SK-N-SH (cell line): ENCODE measurements around the gene SH3GL2. TPM values are rescaled to one million over a fixed set of nuclear protein-coding genes. Genes with fewer than 3 reads are reported as not detected.

Experiments used
- CTCF ChIA-PET: fragments of 300-600, 350-600 bp; formaldehyde crosslinking; extraction: SDS; loops from one replicate; lab custom pipeline; 2021; lab: Yijun Ruan, JAX
- POLR2A ChIA-PET: fragments of 350-600 bp; sonication (Branson Sonifier 250); formaldehyde crosslinking; extraction: SDS; loops from one replicate; lab custom pipeline; 2020; ENCODE audit warnings: antibody characterized with exemption, inconsistent platforms; lab: Yijun Ruan, JAX
- DNase-seq: peaks from one replicate; pipeline ENCODE4 v3.0.0; 2012
- H2AFZ ChIP-seq: fragments of 200-600 bp; sonication (generic); 2 replicates; pipeline ENCODE4 v1.8.1; 2016; ENCODE audit warnings: antibody characterized with exemption, mild to moderate bottlenecking, low read depth
- H3F3A ChIP-seq: fragments of 200-600 bp; sonication (generic); replicated peaks from 2 replicates; pipeline ENCODE3; 2016; ENCODE audit warnings: antibody characterized with exemption, mild to moderate bottlenecking; ENCODE audit not compliant: insufficient read depth
- H3K27ac ChIP-seq, 2 experiments: fragments of 200-500 bp in 1 of 2; fragments of 200-600 bp in 1 of 2; sonication (Bioruptor generic) in 1 of 2; sonication (generic), shearing (Covaris generic) in 1 of 2; 2 replicates each; pipeline versions ENCODE4 v1.5.1 to v1.6.1; 2014 to 2016; ENCODE audit warnings: low read depth in 2 of 2, inconsistent platforms in 1 of 2, low read length in 1 of 2, mild to moderate bottlenecking in 1 of 2, mixed read lengths in 1 of 2
- H3K27me3 ChIP-seq: fragments of 200-600 bp; sonication (generic), shearing (Covaris generic); 2 replicates; pipeline ENCODE4 v1.6.1; 2016; ENCODE audit warnings: mixed run types; ENCODE audit not compliant: insufficient read depth
- H3K36me3 ChIP-seq, 2 experiments: fragments of 200-500 bp in 1 of 2; fragments of 200-600 bp in 1 of 2; sonication (Bioruptor generic) in 1 of 2; sonication (generic) in 1 of 2; replicated peaks in 1 of 2; 2 replicates each; pipeline versions ENCODE3 to v1.5.1; 2014 to 2016; ENCODE audit warnings: low read length in 1 of 2, mild to moderate bottlenecking in 1 of 2; ENCODE audit not compliant: insufficient read depth in 2 of 2, control insufficient read depth in 1 of 2
- H3K4me1 ChIP-seq, 2 experiments: fragments of 200-500 bp in 1 of 2; fragments of 200-600 bp in 1 of 2; sonication (Bioruptor generic) in 1 of 2; sonication (generic), shearing (Covaris generic) in 1 of 2; 2 replicates each; pipeline versions ENCODE4 v1.5.1 to v1.6.1; 2014 to 2016; ENCODE audit warnings: low read depth in 1 of 2, low read length in 1 of 2, mixed run types in 1 of 2; ENCODE audit not compliant: insufficient read depth in 2 of 2, control insufficient read depth in 1 of 2
- H3K4me2 ChIP-seq: fragments of 200-600 bp; sonication (generic), shearing (Covaris generic); 2 replicates; pipeline ENCODE4 v1.6.1; 2017; ENCODE audit warnings: mixed run types
- H3K4me3 ChIP-seq, 2 experiments: fragments of 200-500 bp in 1 of 2; fragments of 200-600 bp in 1 of 2; sonication (Bioruptor generic) in 1 of 2; sonication (generic), shearing (Covaris generic) in 1 of 2; 2 replicates each; pipeline versions ENCODE4 v1.5.1 to v1.8.1; 2014 to 2016; ENCODE audit warnings: low read depth in 2 of 2, inconsistent platforms in 1 of 2, low read length in 1 of 2, mild to moderate bottlenecking in 1 of 2, mixed read lengths in 1 of 2, moderate library complexity in 1 of 2
- H3K79me2 ChIP-seq: fragments of 200-600 bp; sonication (generic); 2 replicates; pipeline ENCODE4 v1.8.1; 2017; ENCODE audit warnings: mild to moderate bottlenecking; ENCODE audit not compliant: insufficient read depth
- H3K9ac ChIP-seq: fragments of 200-600 bp; sonication (generic); 2 replicates; pipeline ENCODE4 v1.6.1; 2017; ENCODE audit warnings: mixed run types
- H3K9me2 ChIP-seq: fragments of 200-600 bp; sonication (generic); 2 replicates; pipeline ENCODE4 v1.6.1; 2017; ENCODE audit warnings: mixed run types
- H3K9me3 ChIP-seq: fragments of 200-600 bp; sonication (generic); 2 replicates; pipeline ENCODE4 v1.6.1; 2017; ENCODE audit warnings: mixed run types, mild to moderate bottlenecking, moderate library complexity
- H4K20me1 ChIP-seq: fragments of 200-600 bp; sonication (generic); 2 replicates; pipeline ENCODE4 v1.6.1; 2017; ENCODE audit warnings: mild to moderate bottlenecking, mixed run types; ENCODE audit not compliant: insufficient read depth
- EP300 ChIP-seq, 2 experiments: IDR thresholded peaks; 2 replicates each; pipeline versions ENCODE4 v1.4.0 to v1.6.1; 2012; ENCODE audit warnings: borderline replicate concordance in 1 of 2, low read depth in 1 of 2, low read length in 1 of 2
- FOSL2 ChIP-seq: IDR thresholded peaks from 2 replicates; pipeline ENCODE4 v1.4.0; 2012; ENCODE audit warnings: low read depth, mild to moderate bottlenecking, moderate library complexity, borderline replicate concordance
- GABPA ChIP-seq: IDR thresholded peaks from 2 replicates; pipeline ENCODE4 v1.4.0; 2012; ENCODE audit warnings: low read depth, mild to moderate bottlenecking
- GATA2 ChIP-seq: sonication (generic); formaldehyde crosslinking; IDR thresholded peaks from 2 replicates; pipeline ENCODE4 v1.5.0; 2020; ENCODE audit warnings: mild to moderate bottlenecking, missing genetic modification reagents
- JUND ChIP-seq: IDR thresholded peaks from 2 replicates; pipeline ENCODE4 v1.4.0; 2012
- MEF2A ChIP-seq: IDR thresholded peaks from 2 replicates; pipeline ENCODE4 v1.4.0; 2012; ENCODE audit warnings: low read depth, borderline replicate concordance
- MXI1 ChIP-seq: IDR thresholded peaks from 2 replicates; pipeline ENCODE4 v1.6.1; 2012; ENCODE audit warnings: mild to moderate bottlenecking, low read depth, low read length, improper control_type of control experiment
- NFIC ChIP-seq: IDR thresholded peaks from 2 replicates; pipeline ENCODE4 v1.4.0; 2012; ENCODE audit warnings: borderline replicate concordance
- NRF1 ChIP-seq: IDR thresholded peaks from 2 replicates; pipeline ENCODE4 v1.6.1; 2012; ENCODE audit warnings: low read depth, mild to moderate bottlenecking, low read length
- PBX3 ChIP-seq: IDR thresholded peaks from 2 replicates; pipeline ENCODE4; 2012
- POLR2AphosphoS5 ChIP-seq: IDR thresholded peaks from 2 replicates; pipeline ENCODE4 v1.6.1; 2012; ENCODE audit warnings: low read depth, low read length
- RAD21 ChIP-seq: IDR thresholded peaks from 2 replicates; pipeline ENCODE4 v1.6.1; 2012; ENCODE audit warnings: mild to moderate bottlenecking, low read length
- RCOR1 ChIP-seq: fragments of 150-350 bp; IDR thresholded peaks from 2 replicates; pipeline ENCODE4 v1.6.1; 2017; ENCODE audit warnings: antibody characterized with exemption, low read length
- REST ChIP-seq: IDR thresholded peaks from 2 replicates; pipeline ENCODE4 v1.6.1; 2012; ENCODE audit warnings: mild to moderate bottlenecking, low read depth, low read length, moderate library complexity
- RFX5 ChIP-seq: IDR thresholded peaks from 2 replicates; pipeline ENCODE4 v1.6.1; 2012; ENCODE audit warnings: mild to moderate bottlenecking, improper control_type of control experiment, low read length
- RXRA ChIP-seq: IDR thresholded peaks from 2 replicates; pipeline ENCODE4 v1.4.0; 2012; ENCODE audit warnings: low read depth, mild to moderate bottlenecking, borderline replicate concordance
- SIN3A ChIP-seq: IDR thresholded peaks from 2 replicates; pipeline ENCODE4 v1.6.1; 2012; ENCODE audit warnings: low read depth, mild to moderate bottlenecking, low read length, moderate library complexity, borderline replicate concordance
- TAF1 ChIP-seq: IDR thresholded peaks from 2 replicates; pipeline ENCODE4 v1.6.1; 2012; ENCODE audit warnings: low read depth, mild to moderate bottlenecking, low read length, moderate library complexity, borderline replicate concordance
- TCF12 ChIP-seq: IDR thresholded peaks from 2 replicates; pipeline ENCODE4 v1.4.0; 2012
- TEAD4 ChIP-seq: IDR thresholded peaks from 2 replicates; pipeline ENCODE4 v1.4.0; 2012; ENCODE audit warnings: mild to moderate bottlenecking, borderline replicate concordance; ENCODE audit not compliant: insufficient read depth
- USF2 ChIP-seq: fragments of 150-350 bp; IDR thresholded peaks from 2 replicates; pipeline ENCODE4 v1.6.1; 2017; ENCODE audit warnings: antibody characterized with exemption, low read length, low read depth, borderline replicate concordance
- YY1 ChIP-seq: IDR thresholded peaks from 2 replicates; pipeline ENCODE4 v1.4.0; 2012; ENCODE audit warnings: low read depth, mild to moderate bottlenecking
- WGBS: methylation state at CpG from one replicate; pipeline ENCODE4 v1.1.6; 2017; ENCODE audit warnings: low lambda C conversion rate; 5-methylcytosine and 5-hydroxymethylcytosine counted together
- polyA plus RNA-seq, 3 experiments: library from polyadenylated mRNA; depleted of rRNA; stranded (reverse); fragments of >200 nt; gene quantifications; 2 replicates each; pipeline ENCODE4 v1.2.3, GENCODE V29; 2012

SH3GL2 gene
- polyA plus RNA-seq, 1 of the 3 experiments (the other 2 are of a cell fraction) = 0.05 TPM

DNA sequence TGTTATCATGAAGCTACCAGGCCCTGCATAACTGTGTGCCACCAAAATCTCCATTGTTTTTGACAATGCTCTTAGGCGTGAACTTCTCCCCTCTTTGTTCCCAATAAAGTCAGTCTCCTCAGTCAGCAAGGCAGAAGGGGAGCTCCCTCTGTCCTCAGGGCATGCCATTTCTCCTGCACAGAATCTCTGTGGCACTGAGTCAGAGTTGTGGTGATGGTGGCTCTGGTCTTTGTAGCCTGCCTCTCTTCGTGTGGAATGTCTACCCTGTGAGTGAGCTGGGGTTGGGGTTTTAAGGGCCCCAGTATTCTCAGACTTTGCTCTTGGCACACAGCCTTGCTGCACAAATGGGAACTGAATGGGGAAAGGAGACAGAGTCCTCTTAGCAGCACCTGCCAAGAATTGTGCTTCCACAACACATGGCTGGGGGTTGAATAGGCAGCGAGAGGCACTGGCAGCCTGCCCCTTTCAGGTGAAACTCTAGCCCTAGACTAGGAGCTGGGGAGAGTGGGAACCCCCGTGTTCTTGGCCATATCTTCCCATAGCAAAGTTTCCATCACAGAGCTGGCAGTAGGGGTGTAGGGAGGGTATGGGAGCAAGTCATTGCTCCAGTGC lies 146.6 kb downstream of the SH3GL2 start:
- POLR2A ChIA-PET = no interaction called here
- Histone ChIP-seq H3F3A (no peaks in the 10 kb centered on the region), H3K27ac (no peak overlapping the region), H3K9me3 (no peaks in the 10 kb centered on the region), H3K36me3 (no peaks in the 10 kb centered on the region), H3K27me3 (no peaks in the 10 kb centered on the region), H3K4me2 (no peak overlapping the region), H3K9ac (no peak overlapping the region), H3K4me1 (no peaks in the 10 kb centered on the region), H3K4me3 (no peak overlapping the region), H2AFZ (no peak overlapping the region), H3K9me2 (no peaks in the 10 kb centered on the region), H4K20me1 (no peaks in the 10 kb centered on the region), H3K79me2 (no peaks in the 10 kb centered on the region)
- WGBS = 5% methylated on average over 4 of the region's 4 CpGs
- CTCF ChIA-PET = interaction anchor here (0.7 to 0.8 kb wide), 2 partner anchors 32 to 85 kb away, joined by 3 read pairs; no protein-coding TSS in a partner anchor
- DNase-seq = no peak
- TF ChIP-seq GATA2 (CRISPR knock-in tag) (no peak), FOSL2 (no peak), YY1 (no peak), RAD21 (no peak), GABPA (no peak), MXI1 (no peak), USF2 (no peak), RCOR1 (no peak)

DNA sequence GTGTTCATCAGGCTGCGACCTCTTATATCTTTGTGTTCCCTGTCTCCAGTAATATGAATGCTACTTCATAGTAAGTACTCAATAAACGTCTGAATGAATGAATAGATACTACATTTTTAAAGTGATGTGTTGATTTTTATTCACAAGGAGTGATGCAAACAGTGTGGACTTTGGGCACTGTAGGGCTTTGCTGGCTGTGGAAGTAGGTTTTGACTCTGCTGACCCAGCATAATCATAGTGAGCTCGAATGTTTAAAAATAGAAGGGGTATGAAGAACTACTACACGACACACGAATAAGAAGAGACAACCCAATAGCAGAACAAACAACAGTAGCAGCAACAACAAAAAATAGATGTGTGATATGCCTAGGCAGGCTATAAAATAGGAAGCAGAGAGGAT lies 147.4 kb downstream of the SH3GL2 start:
- H3K27me3 ChIP-seq = no peaks in the 10 kb centered on the region
- H4K20me1 ChIP-seq = no peaks in the 10 kb centered on the region
- no peak for DNase-seq
- no peaks in the 10 kb centered on the region for H3K36me3 ChIP-seq
- H3K4me2 ChIP-seq = no peak overlapping the region
- no peaks in the 10 kb centered on the region for H3F3A ChIP-seq
- H2AFZ ChIP-seq = no peak overlapping the region
- POLR2A ChIA-PET = no interaction called here
- H3K27ac ChIP-seq = no peak overlapping the region
- no peak for TF ChIP-seq FOSL2
- no peak for TF ChIP-seq EP300 (IDR thresholded peaks at IDR 0.05; ENCODE audit: borderline replicate concordance in 1 of 2, low read depth in 1 of 2, low read length in 1 of 2)
- no peak for TF ChIP-seq PBX3
- TF ChIP-seq RXRA = no peak
- no peak for TF ChIP-seq NRF1
- no peak for TF ChIP-seq TEAD4
- no peak for TF ChIP-seq SIN3A
- no peak for TF ChIP-seq YY1
- no peak for TF ChIP-seq TCF12
- no peak for TF ChIP-seq POLR2AphosphoS5
- no peak for TF ChIP-seq REST
- TF ChIP-seq JUND = no peak
- no peak for TF ChIP-seq RFX5
- no peak for TF ChIP-seq MEF2A
- TF ChIP-seq TAF1 = no peak
- TF ChIP-seq NFIC = no peak
- TF ChIP-seq, all 33 proteins: peak for 0
- no peak overlapping the region for H3K4me3 ChIP-seq
- CTCF ChIA-PET = no interaction called here
- 0% methylated on average over 5 of the region's 5 CpGs for WGBS
- H3K9ac ChIP-seq = no peak overlapping the region
- H3K79me2 ChIP-seq = no peaks in the 10 kb centered on the region
- H3K4me1 ChIP-seq = no peaks in the 10 kb centered on the region
- no peaks in the 10 kb centered on the region for H3K9me3 ChIP-seq
- H3K9me2 ChIP-seq = no peaks in the 10 kb centered on the region
